ENCODE results near the gene VPS26B. TPM values are rescaled to one million over a fixed set of nuclear protein-coding genes. Genes with fewer than 3 reads are reported as not detected.

The VPS26B gene
- polyA plus RNA-seq, 1 experiment: 48.8 TPM

GRCh38 chr11:134287561-134287960 is 63.1 kb downstream of the VPS26B start:
- no peak for TF ChIP-seq CTCF (IDR thresholded peaks at IDR 0.05; ENCODE audit: insufficient read depth, low read depth, low read length)
- DNase-seq (ENCODE audit: low read depth): no peak
- ChIA-PET CTCF (no interaction called here), POLR2A (no interaction called here)
- no peak overlapping the region for H3K4me3 ChIP-seq (ENCODE audit: low read depth, low read length)
- no peaks in the 10 kb centered on the region; the same call in 1 of the 2 replicates for H3K27me3 ChIP-seq (ENCODE audit: control insufficient read depth, insufficient read depth, low read length)
- H3K36me3 ChIP-seq (ENCODE audit: control insufficient read depth, insufficient read depth, low read length): no peaks in the 10 kb centered on the region

GRCh38 chr11:134288486-134288885 is 64.0 kb downstream of the VPS26B start:
- no peak for TF ChIP-seq CTCF (IDR thresholded peaks at IDR 0.05; ENCODE audit: insufficient read depth, low read depth, low read length)
- CTCF ChIA-PET: no interaction called here
- H3K27me3 ChIP-seq (ENCODE audit: control insufficient read depth, insufficient read depth, low read length): no peaks in the 10 kb centered on the region; the same call in 1 of the 2 replicates
- no peak overlapping the region for H3K4me3 ChIP-seq (ENCODE audit: low read depth, low read length)
- H3K36me3 ChIP-seq (ENCODE audit: control insufficient read depth, insufficient read depth, low read length): no peaks in the 10 kb centered on the region
- POLR2A ChIA-PET: no interaction called here
- no peak for DNase-seq (ENCODE audit: low read depth)

GRCh38 chr11:134289167-134289566 is 64.7 kb downstream of the VPS26B start:
- H3K27me3 ChIP-seq (ENCODE audit: control insufficient read depth, insufficient read depth, low read length): no peaks in the 10 kb centered on the region
- H3K4me3 ChIP-seq (ENCODE audit: low read depth, low read length): no peak overlapping the region
- no peak for DNase-seq (ENCODE audit: low read depth)
- ChIA-PET CTCF (no interaction called here), POLR2A (no interaction called here)
- no peak for TF ChIP-seq CTCF (IDR thresholded peaks at IDR 0.05; ENCODE audit: insufficient read depth, low read depth, low read length)
- H3K36me3 ChIP-seq (ENCODE audit: control insufficient read depth, insufficient read depth, low read length): no peaks in the 10 kb centered on the region

- POLR2A ChIA-PET: no interaction called here
- no peak overlapping the region for H3K4me3 ChIP-seq (ENCODE audit: low read depth, low read length)
- no peaks in the 10 kb centered on the region for H3K36me3 ChIP-seq (ENCODE audit: control insufficient read depth, insufficient read depth, low read length)
- DNase-seq (ENCODE audit: low read depth): no peak
- no peaks in the 10 kb centered on the region for H3K27me3 ChIP-seq (ENCODE audit: control insufficient read depth, insufficient read depth, low read length)
- CTCF ChIA-PET: no interaction called here
- no peak for TF ChIP-seq CTCF (IDR thresholded peaks at IDR 0.05; ENCODE audit: insufficient read depth, low read depth, low read length)
Measured at GRCh38 chr11:134289789-134290188, 65.3 kb downstream of the VPS26B start.

GRCh38 chr11:134290646-134291045 is 66.2 kb downstream of the VPS26B start:
- CTCF ChIA-PET: no interaction called here
- POLR2A ChIA-PET: no interaction called here

More at GRCh38 chr11:134290646-134291045, 66.2 kb downstream of the VPS26B start:
- Histone ChIP-seq H3K4me3 (ENCODE audit: low read depth, low read length) (no peak overlapping the region), H3K36me3 (ENCODE audit: control insufficient read depth, insufficient read depth, low read length) (no peaks in the 10 kb centered on the region), H3K27me3 (ENCODE audit: control insufficient read depth, insufficient read depth, low read length) (no peaks in the 10 kb centered on the region)
- no peak for DNase-seq (ENCODE audit: low read depth)
- TF ChIP-seq CTCF (IDR thresholded peaks at IDR 0.05; ENCODE audit: insufficient read depth, low read depth, low read length): no peak

Measured in BJ (cell line).